ENCODE measurements around the gene CIAO2B. TPM values are rescaled to one million over a fixed set of nuclear protein-coding genes. Genes with fewer than 3 reads are reported as not detected.
"Not testable (repeated sequence)": the region's sequence is repeated elsewhere in the genome, so short reads cannot be mapped to it uniquely, and the experiment has no call there.

The CIAO2B gene
- 80.5 TPM for total RNA-seq

DNA sequence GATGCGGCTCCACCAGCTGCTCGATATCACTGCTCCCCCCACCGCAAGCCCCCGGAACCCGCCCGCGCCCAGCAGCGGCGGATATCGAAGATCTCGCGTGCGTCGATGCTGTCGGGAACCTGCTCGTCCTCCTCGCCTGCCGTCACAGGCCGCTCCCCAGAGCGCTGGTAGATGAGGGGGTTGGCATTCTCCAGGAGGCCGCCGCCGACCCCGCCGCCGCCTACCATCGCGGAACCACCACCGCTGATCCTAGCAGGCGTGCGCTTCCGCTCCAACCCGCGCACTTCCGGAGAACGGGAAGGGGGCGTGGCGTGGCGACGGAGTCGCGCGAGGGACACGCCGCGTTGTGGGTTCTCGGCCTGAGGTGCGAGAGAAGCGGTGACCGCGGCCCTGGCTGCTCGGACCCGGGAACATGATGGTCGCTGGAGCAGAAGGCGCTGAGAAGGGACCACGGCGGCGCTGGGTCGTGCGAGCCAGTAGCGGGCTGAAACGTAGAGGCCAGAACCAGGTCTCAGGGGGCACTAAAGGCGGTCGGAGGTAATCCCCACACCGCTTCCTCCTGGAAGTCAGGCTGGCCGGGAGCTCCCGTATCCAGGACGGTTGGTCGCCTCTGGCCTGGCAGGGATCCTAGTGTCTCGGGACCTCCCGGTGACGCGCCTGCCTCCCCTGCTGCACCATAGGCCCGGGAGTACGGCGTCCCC, at the start of gene CIAO2B:
TSS of gene CIAO2B (minus strand) at position 265 of the 701 bp plus-strand sequence. CDS start at position 227, 38 bp downstream.
- DNase-seq: peak; percentile 76

GRCh38 chr16:66983033-66983432, 48.8 kb upstream of the CIAO2B start:
- DNase-seq: no peak

- no peak for DNase-seq
Measured at GRCh38 chr16:66979011-66979717, 45.0 kb upstream of the CIAO2B start.

GRCh38 chr16:66977341-66978113, 43.3 kb upstream of the CIAO2B start:
- DNase-seq: peak; percentile 70

GRCh38 chr16:66976746-66977145, 42.5 kb upstream of the CIAO2B start:
- no peak for DNase-seq

DNA sequence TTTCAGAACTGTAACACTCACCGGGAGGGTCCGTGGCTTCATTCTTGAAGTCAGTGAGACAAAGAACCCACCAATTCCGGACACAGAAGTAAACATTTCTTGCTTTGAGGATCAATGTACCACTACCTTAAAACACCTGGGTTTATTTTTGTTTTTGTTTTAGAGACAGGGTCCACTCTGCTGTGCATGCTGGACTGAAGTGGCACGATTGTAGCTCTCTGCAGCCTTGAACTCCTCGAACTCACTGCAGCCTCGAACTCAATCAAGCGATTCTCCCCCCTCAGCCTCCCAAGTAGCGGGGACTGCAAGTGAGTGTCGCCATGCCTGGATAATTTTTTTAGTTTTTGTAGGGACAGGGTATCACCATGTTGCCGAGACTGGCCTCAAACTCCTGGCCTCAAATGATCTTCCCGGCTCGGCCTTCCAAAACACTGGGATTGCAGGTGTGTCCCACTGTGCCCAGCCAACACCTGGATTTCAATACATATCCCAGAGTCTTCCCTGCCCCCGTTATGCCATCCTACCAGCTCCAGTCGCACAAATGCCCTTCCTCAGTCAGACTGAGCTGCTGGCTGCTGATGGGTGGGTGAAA, 41.2 kb upstream of the CIAO2B start:
- no peak for DNase-seq

DNA sequence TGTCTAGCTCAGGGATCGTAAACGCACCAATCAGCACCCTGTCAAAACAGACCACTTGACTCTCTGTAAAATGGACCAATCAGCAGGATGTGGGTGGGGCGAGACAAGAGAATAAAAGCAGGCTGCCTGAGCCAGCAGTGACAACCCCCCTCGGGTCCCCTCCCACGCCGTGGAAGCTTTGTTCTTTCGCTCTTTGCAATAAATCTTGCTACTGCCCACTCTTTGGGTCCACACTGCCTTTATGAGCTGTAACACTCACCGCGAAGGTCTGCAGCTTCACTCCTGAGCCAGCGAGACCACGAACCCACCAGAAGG, 40.7 kb upstream of the CIAO2B start:
- DNase-seq: not testable (repeated sequence)

GRCh38 chr16:66974156-66974931, 40.1 kb upstream of the CIAO2B start:
- not testable (repeated sequence) for DNase-seq

DNA sequence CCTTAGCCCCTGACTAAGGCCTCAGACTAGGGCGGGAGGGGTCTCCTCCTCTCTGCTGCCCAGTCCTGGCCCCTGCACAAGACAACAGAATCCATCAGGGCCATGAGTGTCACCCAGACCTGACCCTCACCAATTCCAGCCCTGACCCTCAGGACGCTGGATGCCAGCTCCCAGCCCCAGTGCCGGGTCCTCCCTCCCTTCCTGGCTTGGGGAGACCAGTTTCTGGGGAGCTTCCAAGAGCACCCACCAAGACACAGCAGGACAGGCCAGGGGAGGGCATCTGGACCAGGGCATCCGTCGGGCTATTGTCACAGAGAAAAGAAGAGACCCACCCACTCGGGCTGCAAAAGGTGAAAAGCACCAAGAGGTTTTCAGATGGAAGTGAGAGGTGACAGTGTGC, 39.5 kb upstream of the CIAO2B start:
- DNase-seq: no peak

GRCh38 chr16:66972983-66973382, 38.8 kb upstream of the CIAO2B start:
- DNase-seq: no peak

DNA sequence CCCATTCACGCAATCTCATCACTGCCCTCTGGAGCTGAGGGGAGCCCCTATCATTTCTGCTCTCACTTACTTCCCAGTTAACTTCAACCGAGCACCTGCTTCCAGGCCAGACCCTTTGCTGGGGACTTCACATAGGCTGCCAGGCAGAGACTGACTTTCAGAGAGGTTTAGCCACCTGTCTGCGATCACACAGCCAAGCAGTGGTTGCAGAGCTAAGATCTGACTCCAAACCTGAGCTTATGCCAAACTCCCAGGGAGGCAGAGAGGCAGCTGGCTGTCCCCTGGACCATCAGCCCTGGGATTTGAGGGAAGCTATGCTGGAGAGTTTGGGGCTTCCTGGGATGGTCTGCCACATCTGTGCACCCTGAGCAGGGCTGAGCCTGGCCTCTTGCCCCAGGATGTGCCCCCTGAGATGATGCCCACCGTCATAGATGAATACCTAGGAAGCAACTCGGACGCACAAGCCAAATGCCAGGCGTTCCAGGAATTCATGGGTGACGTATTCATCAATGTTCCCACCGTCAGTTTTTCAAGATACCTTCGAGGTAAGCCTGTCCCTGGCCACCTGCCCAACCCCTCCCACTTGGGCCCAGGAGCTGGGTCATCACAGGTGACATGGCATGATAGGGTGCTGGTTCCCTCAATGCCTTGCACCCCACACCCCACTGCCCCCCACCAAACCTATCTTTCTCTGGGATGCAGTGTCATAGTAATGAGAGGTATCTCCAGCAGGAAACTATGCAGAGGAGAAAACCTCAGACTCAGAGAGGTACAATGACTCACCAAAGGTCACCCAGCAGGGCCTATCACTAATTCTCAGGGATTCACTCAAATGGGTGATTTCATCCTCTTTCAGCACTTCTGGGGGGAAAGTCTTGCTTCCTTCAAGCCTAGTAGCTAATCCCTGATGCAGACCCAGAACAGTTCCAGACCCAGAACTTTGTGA, 36.8 kb upstream of the CIAO2B start:
- DNase-seq: no peak

GRCh38 chr16:66968847-66969246, 34.6 kb upstream of the CIAO2B start:
- no peak for DNase-seq

DNA sequence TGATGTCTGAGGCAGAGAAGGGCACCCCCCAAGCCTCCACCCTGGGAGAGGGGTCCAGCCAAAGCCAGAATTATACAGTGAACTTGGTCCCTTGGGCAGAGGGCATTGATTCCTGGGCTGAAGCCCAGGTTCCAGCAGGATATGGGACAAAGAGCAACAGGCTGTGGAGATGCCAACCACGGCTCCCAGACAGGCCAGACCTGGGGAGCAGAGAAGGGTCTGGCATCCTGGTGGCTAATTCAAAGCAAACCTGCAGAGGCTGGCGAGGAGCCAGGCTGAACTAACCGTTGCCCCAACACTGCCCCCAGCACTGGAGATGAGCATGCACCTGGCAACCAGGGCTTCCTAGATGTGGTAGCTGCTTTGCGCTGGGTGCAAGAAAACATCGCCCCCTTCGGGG, 29.8 kb upstream of the CIAO2B start:
- DNase-seq: no peak

DNA sequence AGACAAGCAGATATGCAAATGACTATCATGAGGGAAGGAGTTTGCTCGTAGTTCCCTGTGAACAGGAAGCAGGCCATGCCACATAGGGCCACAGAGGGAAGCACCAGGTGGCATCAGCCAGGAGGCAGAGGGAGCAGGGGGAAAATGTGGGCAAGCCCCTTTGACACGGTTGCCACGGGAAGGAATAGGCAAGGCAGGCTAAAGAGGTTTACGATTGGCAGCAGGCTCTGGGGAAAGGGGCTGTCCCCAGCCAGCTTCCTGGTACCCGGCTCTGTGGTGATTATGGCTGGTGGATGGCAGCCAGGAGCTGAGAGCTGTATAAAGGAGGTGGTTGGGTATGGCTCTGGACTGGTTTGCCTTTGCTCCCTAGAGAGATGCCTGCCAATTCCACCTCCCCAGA, 27.7 kb upstream of the CIAO2B start:
- no peak for DNase-seq

DNA sequence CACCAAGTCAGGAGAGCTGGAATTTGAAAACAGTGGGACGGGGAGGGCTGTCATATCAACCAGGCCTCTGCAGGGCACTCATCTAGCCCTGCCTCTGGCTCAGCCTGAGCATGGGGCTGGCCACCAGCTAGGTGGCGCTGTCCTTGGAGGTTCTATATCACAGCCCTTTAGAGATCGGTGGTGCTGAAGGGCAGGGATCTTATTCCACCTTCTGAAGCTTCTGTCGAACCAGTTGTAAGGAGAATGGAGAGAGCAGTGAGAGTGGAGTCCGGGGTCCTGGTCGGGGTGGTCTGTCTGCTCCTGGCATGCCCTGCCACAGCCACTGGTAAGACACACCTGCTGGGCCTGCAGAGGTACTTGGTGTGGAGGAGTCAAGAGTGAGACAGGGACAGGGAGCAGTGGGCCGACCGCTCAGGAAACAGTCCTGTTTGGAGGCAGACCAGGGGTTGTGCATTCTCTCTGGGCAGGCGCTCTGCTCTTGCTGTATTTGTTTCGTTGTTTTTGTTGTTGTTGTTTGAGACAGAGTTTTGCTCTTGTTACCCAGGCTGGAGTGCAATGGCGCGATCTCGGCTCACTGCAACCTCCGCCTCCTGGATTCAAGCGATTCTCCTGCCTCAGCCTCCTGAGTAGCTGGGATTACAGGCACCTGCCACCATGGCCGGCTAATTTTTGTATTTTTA, 27.0 kb upstream of the CIAO2B start, which contains the start of gene CES3:
TSS of gene CES3 (plus strand) at position 202 of the 680 bp plus-strand sequence. CDS start at position 244, 42 bp downstream.
- DNase-seq: no peak

DNA sequence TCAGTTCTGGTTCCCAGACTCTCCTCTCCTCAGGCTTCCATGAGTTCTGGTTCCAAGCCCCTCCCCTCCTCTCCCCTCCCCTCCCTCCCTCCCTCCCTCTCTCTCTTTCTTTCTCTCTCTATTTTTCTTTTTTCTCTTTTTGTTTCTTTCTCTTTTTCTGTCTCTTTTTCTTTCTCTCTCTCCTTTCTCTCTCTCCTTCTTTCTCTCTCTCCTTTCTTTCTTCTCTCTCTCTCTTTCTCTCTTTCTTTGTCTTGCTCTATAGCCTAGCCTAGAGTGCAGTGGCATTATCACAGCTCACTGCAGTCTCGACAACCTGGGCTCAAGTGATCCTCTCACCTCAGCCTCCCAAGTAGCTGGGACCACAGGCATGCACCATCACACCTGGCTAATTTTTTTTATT, 26.1 kb upstream of the CIAO2B start:
- no peak for DNase-seq

DNA sequence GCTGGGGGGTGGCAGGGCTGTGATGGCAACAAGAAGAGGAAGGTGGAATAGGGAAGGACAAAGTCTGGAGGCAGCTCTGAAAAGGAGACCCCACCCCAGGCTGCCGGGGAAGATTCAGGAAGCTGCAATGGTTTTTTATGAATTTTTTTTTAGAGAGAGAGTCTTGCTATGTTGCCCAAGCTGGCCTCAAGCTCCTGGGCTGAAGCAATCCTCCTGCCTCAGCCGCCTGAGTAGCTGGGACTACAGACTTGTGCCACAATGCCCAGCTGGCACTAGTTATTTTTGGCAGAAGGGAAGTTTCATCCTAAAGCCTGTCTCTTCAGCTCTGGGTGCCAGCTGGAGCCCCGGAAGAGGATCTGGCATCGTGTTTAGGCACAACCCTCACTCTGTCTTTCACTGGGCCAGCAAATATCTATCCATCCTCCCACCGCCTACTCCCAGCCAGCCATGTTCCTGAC, 25.5 kb upstream of the CIAO2B start:
- peak; percentile 44 for DNase-seq

DNA sequence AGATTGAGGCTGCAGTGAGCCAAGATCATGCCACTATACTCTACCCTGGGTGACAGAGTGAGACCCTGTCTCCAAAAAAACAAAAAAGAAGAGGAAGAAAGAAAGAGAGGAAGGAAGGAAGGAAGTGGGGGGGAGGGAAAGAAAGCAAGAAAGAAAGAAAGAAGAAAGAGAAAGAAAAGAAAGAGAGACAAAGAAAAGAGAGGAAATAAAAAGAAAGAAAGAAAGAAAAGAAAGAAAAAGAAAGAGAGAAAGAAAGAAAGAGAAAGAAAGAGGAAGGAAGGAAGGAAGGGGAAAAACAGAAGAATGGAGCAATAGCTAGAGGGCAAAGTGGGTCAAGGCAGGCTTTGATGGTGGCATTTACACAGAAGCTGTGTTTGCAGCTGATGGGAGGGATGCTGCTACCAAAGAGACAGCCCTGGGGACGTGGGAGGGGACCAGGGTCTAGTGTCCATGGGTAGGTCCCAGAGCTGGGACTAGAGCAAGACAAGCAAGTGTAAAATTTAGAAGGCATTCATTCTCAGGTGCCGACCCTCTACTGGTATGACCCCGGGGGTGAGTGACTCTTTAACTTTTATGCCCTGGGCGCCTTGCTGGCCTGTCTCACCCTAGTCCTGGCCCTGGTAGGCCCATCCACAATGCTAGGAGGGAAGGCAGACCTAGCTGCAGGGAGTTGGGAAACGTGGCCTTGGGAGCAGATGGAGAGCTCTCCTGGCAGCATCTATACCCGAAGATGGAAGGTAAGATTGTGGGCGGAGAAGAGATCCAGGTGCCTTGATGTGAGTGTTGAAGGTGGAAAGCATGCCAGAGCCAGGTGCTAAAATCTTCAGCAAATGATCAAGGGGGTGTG, 24.9 kb upstream of the CIAO2B start:
- DNase-seq: no peak

- DNase-seq: not testable (repeated sequence)
Measured at GRCh38 chr16:66956154-66956457, 21.9 kb upstream of the CIAO2B start.
